ENCODE data around the gene PARP15. TPM values are rescaled to one million over a fixed set of nuclear protein-coding genes. Genes with fewer than 3 reads are reported as not detected.

Gene PARP15
- total and polyA plus RNA-seq, 2 experiments from 2014 or later, result 0.39 to 0.87 TPM

- DNase-seq (ENCODE audit: low spot score), result no peak
- Histone ChIP-seq H3K4me3 (no peak overlapping the region), H3K79me2 (replicated peaks; ENCODE audit: insufficient read depth) (no peaks in the 10 kb centered on the region), H3K27me3 (ENCODE audit: insufficient read depth) (no peaks in the 10 kb centered on the region), H3K4me1 (ENCODE audit: insufficient read depth) (no peaks in the 10 kb centered on the region), H3K36me3 (ENCODE audit: insufficient read depth) (peaks cover 3% of the 10 kb centered on the region; the same call in 1 of the 2 replicates), H3K4me2 (no peak overlapping the region), H3K27ac (ENCODE audit: low read depth) (no peak overlapping the region), H3F3A (replicated peaks; ENCODE audit: low read depth) (no peaks in the 10 kb centered on the region), H4K20me1 (replicated peaks; ENCODE audit: insufficient read depth) (0 out of 2 replicates have a peak, but pooled peaks cover 9% of the 10 kb centered on the region), H3K9me2 (ENCODE audit: insufficient read depth) (no peaks in the 10 kb centered on the region), H2AFZ (no peak overlapping the region)
- Mint-ChIP-seq H3K4me1 (no peaks in the 10 kb centered on the region), H3K36me3 (ENCODE audit: low read depth) (peaks cover 21% of the 10 kb centered on the region), H3K27ac (no peak overlapping the region), H3K4me3 (no peak overlapping the region), H3K27me3 (ENCODE audit: insufficient read depth, low read depth, poor library complexity) (peaks cover 4% of the 10 kb centered on the region), H3K9me3 (no peaks in the 10 kb centered on the region)
- no peak for ATAC-seq
- TF ChIP-seq REST (IDR thresholded peaks at IDR 0.05; ENCODE audit: unreplicated experiment), result no peak
- TF ChIP-seq ZNF114 (CRISPR knock-in tag; IDR thresholded peaks at IDR 0.05), result no peak
- no peak for TF ChIP-seq CREB1 (CRISPR knock-in tag; IDR thresholded peaks at IDR 0.05; ENCODE audit: low read depth)
- TF ChIP-seq CTCF (conservative IDR thresholded peaks at IDR 0.05; ENCODE audit: low read depth in 2 of 2), result no peak
- TF ChIP-seq EZH2phosphoT487 (IDR thresholded peaks at IDR 0.05; ENCODE audit: unreplicated experiment), result no peak
- no peak for TF ChIP-seq JUNB (IDR thresholded peaks at IDR 0.05; ENCODE audit: unreplicated experiment)
- no peak for TF ChIP-seq ZNF462 (CRISPR knock-in tag; IDR thresholded peaks at IDR 0.05)
- no peak for TF ChIP-seq POLR2AphosphoS5 (IDR thresholded peaks at IDR 0.05; ENCODE audit: low read depth)
- no peak for TF ChIP-seq STAT1 (IDR thresholded peaks at IDR 0.05; ENCODE audit: unreplicated experiment)
Measured at GRCh38 chr3:122687298-122687697, 109.8 kb downstream of the PARP15 start.
